GM23248 (cell line): ENCODE measurements around the gene KCTD10.

Experiments used
- EZH2 ChIP-seq: fragments of 200-600 bp; sonication (generic); IDR thresholded peaks from 2 replicates; pipeline ENCODE4 v1.6.1; 2018; ENCODE audit warnings: antibody characterized with exemption, mild to moderate bottlenecking; ENCODE audit not compliant: insufficient read depth, poor library complexity, severe bottlenecking
- EZH2phosphoT487 ChIP-seq: fragments of 200-600 bp; sonication (generic); IDR thresholded peaks from 2 replicates; pipeline ENCODE4 v1.6.1; 2018; ENCODE audit warnings: antibody characterized with exemption, moderate library complexity, mild to moderate bottlenecking, low read depth; ENCODE audit not compliant: insufficient read depth

DNA sequence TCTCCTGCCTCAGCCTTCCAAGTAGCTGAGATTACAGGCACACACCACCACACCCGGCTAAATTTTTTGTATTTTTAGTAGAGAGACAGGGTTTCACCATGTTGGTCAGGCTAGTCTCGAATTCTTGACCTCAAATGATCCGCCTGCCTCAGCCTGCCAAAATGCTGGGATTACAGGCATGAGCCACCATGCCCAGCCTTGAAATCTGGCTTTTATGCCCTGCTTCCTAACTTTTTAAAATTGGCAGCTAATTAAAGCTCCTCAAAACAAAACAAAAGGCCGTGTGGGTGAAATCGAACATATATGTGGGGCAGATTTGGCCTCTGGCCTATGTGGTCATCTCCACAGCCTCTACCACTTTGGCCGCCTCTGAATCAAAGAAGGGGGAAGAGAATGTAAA, 37.9 kb downstream of the KCTD10 start:
- TF ChIP-seq EZH2: no peak
- TF ChIP-seq EZH2phosphoT487: no peak
